ENCODE results near the gene CSNK2B.

CSNK2B gene

GRCh38 chr6:31693535-31693934 lies 27.7 kb downstream of the CSNK2B start:
- no peak for DNase-seq (ENCODE audit: low spot score)
- no peak for TF ChIP-seq CTCF (IDR thresholded peaks at IDR 0.05; ENCODE audit: extremely low read depth, insufficient read depth, missing control alignments)
- in situ Hi-C loops (cut with MboI; ENCODE audit: low pct_unique_long_range_greater_than_20kb, low sequenced_read_pairs, unreplicated experiment) = no loop called here

- TF ChIP-seq CTCF (IDR thresholded peaks at IDR 0.05; ENCODE audit: extremely low read depth, insufficient read depth, missing control alignments) = no peak
- in situ Hi-C loops (cut with MboI; ENCODE audit: low pct_unique_long_range_greater_than_20kb, low sequenced_read_pairs, unreplicated experiment) = no loop called here
- no peak for DNase-seq (ENCODE audit: low spot score)
These were observed 31.7 kb downstream of the CSNK2B start for GRCh38 chr6:31697555-31697954.

- TF ChIP-seq CTCF (IDR thresholded peaks at IDR 0.05; ENCODE audit: extremely low read depth, insufficient read depth, missing control alignments) = no peak
- in situ Hi-C loops (cut with MboI; ENCODE audit: low pct_unique_long_range_greater_than_20kb, low sequenced_read_pairs, unreplicated experiment) = no loop called here
- DNase-seq (ENCODE audit: low spot score) = no peak
These were observed 35.0 kb downstream of the CSNK2B start for GRCh38 chr6:31700740-31701401.

GRCh38 chr6:31701666-31702404 lies 36.0 kb downstream of the CSNK2B start:
- in situ Hi-C loops (cut with MboI; ENCODE audit: low pct_unique_long_range_greater_than_20kb, low sequenced_read_pairs, unreplicated experiment) = no loop called here
- DNase-seq (ENCODE audit: low spot score) = no peak
- no peak for TF ChIP-seq CTCF (IDR thresholded peaks at IDR 0.05; ENCODE audit: extremely low read depth, insufficient read depth, missing control alignments)

- DNase-seq (ENCODE audit: low spot score) = peak; percentile 40
- in situ Hi-C loops (cut with MboI; ENCODE audit: low pct_unique_long_range_greater_than_20kb, low sequenced_read_pairs, unreplicated experiment) = no loop called here
- no peak for TF ChIP-seq CTCF (IDR thresholded peaks at IDR 0.05; ENCODE audit: extremely low read depth, insufficient read depth, missing control alignments)
These were observed 36.5 kb downstream of the CSNK2B start for GRCh38 chr6:31702405-31702818.

GRCh38 chr6:31702819-31703716 lies 37.2 kb downstream of the CSNK2B start, which contains the start of gene ABHD16A:
ABHD16A (minus strand) TSS chr6:31703324; CDS start chr6:31703281, 43 bp downstream.
- no peak for TF ChIP-seq CTCF (IDR thresholded peaks at IDR 0.05; ENCODE audit: extremely low read depth, insufficient read depth, missing control alignments)
- DNase-seq (ENCODE audit: low spot score) = peak; percentile 97
- in situ Hi-C loops (cut with MboI; ENCODE audit: low pct_unique_long_range_greater_than_20kb, low sequenced_read_pairs, unreplicated experiment) = no loop called here
